NCI-H2107 (cell line): ENCODE data around the gene KRT4.

ENCODE experiments used
- DNase-seq: peaks from one replicate; lab custom pipeline; 2025; lab: John Stamatoyannopoulos, UW

Gene KRT4

DNA sequence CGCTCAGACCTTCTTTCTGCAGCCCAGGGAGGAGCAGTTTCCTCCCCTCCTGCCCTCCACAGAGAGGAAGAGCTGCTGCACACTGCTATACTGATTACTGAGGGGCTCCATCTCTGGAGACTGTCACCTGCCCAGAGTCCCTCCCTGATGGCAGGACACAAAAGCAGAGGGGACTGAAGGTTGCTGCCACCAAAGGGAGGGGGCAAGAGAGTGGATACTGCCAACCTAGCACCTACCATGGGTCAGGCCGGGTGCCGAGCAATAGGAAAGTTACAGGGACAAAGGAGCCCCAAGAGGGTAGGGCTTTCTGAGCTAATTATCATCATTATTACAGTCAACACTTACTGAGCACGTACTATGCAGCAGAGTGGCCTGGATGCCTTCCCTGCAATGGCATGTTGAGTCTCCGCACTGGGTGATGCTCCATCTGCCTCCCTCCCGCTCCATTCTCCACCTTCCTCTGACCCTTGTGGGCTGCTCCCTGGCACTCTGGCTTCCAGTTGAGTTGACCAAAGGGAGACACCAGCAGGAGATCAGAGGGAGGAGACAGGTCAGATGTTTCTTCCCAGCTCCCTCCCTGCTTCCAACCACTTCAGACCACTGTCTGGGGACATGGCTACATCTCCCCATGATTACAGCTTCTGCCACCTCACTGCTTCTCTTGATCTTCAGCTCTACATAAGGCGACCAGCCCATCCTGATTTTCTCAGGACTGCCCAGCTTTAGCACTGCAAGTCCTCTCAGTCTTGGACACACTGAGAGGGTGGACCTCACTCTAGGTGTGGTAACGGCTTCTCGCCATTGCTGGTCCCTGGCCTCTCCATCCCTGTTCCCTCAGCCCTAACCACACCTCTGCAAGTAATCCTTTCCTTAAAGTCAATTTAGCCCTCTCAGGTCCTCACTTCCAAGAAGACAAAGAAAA lies 22.8 kb upstream of the KRT4 start:
- DNase-seq = no peak

DNA sequence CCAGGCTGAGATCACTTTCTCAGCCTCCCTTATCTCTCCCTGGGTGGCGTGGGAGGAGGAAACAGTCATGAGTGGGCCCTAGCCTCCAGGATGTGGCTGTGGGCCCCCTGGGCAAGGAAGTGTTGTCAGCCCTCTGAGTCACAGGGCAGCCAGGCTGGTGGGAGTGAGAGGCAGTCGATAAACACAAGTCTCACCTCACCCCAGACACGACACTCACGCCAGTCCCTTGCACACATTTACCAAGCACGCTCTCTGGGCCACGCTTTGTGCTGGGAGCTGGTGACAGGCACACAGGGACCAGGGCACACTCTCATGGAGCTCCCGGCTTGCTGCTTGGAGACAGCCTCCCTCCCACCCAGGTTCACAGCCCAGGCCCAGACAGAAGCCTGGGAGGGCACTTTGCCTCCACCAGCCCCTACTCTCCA lies 22.1 kb upstream of the KRT4 start:
- DNase-seq = no peak

GRCh38 chr12:52835271-52836041 lies 21.5 kb upstream of the KRT4 start:
- no peak for DNase-seq

GRCh38 chr12:52834727-52835001 lies 20.7 kb upstream of the KRT4 start:
- no peak for DNase-seq

DNA sequence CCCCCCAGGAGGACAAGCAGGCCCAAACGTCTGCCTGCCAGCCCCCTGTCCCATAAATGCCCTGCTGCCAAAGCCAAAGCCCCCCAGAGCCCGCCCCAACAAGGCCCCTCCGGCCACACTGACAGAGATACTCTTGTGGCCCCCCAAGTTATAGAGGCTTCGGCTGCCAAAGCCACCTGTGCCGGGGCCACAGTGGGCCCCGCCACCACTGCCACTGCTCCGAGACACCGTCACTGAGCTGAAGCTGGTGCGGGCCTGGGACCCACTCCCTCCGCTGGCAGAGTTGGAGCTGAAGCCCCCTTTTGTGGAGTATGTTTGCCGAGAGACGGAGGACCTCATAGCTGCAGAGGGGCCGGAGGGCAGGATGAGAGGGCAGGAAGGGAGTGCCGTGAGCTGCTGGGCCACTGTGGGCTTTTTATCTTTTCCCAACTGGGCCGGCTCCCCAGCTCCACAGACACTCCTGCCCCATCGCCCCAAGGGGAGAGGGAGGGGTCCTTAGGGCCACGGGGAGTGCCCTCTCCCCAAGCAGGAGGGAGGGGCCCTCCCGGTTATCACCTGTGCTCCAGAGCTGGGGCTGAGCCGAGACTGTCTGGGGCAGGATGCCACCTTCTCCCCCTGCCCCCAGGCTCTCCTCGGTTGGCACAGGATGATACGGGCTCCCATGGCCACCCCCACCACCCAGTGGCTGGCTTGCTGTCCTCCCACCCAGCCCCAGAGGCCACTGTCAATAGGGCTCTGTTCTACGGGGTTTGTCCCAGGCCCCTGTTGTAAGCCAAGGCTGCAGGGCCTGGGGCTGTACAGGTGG lies 20.2 kb upstream of the KRT4 start, which contains the start of gene KRT79:
Gene KRT79, minus strand, starts transcription at position 390 of the 805 bp plus-strand sequence. Its CDS starts 51 bp downstream, at position 339.
- DNase-seq = no peak

- DNase-seq = no peak
Observed at GRCh38 chr12:52832985-52833905, 19.3 kb upstream of the KRT4 start.

DNA sequence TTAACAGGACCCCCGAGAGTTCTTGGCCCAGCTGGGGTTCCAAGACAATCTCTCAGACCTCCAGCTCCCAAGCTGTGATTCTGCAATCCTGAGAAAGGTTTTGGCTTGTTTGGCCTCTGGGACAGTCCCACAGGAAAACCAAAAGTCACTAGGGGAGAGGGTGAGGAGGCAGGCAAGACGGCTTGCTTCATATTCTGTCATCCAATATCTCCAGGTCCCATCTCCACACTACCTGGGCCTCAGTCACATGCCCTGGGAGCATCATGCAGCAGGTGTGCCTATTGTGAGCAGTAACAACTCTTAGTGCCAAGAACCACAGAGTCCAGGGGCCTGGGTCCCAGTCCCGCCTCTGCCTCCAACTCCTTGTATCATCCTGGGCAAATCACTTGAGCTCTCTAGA lies 18.5 kb upstream of the KRT4 start:
- DNase-seq = no peak

DNA sequence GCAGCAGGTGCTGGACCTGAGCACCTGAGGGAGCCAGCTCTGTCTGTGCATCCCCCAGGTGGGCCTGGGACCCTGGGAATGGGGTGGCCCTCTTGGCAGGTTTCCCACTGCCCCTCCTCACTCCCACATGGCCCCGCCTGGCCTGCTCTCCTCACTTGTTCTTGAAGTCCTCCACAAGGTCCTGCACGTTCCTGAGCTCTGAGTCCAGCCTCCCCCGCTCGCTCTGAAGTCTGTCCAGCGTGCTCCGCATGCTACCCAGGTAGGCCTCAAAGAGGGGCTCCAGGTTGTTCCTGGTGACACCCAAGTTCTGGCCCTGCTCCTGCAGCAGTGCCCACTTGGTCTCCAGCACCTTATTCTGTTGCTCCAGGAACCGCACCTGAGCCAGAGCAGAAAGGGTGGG lies 17.3 kb upstream of the KRT4 start:
- no peak for DNase-seq

DNA sequence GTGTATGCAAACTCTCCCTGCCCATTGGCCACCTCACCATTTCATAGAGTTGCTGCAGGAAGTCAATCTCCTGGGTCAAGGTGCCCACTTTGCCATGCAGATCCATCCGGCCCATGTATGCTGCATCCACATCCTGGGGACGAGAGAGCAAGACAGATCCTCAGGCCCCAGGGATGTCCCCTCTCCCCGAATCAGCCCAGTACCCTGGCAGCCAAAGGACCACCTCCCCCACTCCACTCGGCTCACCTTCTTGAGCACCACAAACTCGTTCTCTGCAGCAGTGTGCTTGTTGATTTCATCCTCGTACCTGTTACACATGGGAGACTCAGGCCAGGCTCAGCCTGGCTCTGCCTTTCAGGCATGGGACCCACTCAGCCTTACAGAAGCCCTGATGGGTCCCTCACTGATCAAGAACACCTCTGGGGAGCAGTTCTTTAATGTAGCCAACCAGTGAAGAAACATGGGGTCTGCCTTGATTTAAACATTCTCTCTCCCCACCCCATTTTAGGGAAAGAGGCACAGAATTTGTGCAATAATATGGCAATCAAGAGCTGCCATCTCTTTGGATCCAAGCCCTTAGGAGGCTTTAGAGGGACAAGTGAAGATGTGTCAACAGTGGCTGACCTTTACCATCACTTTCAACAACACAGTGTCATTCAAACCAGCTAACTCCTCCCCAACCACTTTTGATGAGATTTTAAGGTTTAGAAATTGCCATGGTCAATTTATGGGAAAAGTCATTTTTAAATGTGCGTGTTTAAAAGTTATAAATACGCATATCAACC lies 16.3 kb upstream of the KRT4 start:
- DNase-seq = no peak

DNA sequence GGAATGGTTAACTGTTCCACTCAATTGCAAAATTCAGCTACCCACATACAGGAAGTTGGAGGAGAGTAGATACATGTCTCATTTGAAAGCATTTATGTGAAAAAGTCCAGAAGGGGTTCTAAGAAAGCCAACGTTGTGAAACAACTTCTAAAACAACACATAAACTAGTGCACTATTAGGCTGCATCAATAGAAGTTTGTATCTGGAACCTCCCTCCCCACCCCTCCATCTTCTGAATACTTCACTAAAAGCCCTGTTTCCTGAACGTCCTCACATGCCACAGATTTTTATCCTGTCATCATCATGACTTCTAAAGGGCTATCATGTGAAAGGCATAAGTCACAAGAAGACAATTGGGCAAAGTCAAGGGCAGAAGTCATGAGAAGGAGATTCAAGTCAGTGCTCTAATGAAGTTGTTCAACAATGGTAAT lies 14.7 kb upstream of the KRT4 start:
- DNase-seq = no peak

DNA sequence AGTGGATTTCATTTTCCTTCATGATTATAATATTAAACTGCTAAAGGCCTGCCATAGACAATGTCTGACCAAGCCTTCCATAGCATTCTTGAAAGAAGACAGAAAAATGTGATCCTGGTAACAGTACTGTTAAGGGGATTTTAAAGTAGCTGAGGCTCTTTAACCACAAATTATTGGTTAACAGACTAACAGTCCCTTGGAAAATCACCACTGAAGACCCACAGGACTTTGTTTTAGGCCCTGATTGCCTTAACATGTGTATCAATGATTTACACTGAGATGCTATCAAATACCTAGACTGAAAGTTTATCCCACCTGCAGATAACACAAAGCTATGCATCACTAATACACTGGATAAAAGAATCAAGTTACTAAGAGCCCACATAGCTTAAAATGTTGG lies 14.2 kb upstream of the KRT4 start:
- DNase-seq = no peak

GRCh38 chr12:52827499-52828090 lies 13.7 kb upstream of the KRT4 start:
- DNase-seq = no peak

GRCh38 chr12:52826611-52827498 lies 12.9 kb upstream of the KRT4 start:
- no peak for DNase-seq

- DNase-seq = no peak
Observed at GRCh38 chr12:52825961-52826360, 12.0 kb upstream of the KRT4 start.

- DNase-seq = no peak
Observed at GRCh38 chr12:52824741-52825410, 11.0 kb upstream of the KRT4 start.

DNA sequence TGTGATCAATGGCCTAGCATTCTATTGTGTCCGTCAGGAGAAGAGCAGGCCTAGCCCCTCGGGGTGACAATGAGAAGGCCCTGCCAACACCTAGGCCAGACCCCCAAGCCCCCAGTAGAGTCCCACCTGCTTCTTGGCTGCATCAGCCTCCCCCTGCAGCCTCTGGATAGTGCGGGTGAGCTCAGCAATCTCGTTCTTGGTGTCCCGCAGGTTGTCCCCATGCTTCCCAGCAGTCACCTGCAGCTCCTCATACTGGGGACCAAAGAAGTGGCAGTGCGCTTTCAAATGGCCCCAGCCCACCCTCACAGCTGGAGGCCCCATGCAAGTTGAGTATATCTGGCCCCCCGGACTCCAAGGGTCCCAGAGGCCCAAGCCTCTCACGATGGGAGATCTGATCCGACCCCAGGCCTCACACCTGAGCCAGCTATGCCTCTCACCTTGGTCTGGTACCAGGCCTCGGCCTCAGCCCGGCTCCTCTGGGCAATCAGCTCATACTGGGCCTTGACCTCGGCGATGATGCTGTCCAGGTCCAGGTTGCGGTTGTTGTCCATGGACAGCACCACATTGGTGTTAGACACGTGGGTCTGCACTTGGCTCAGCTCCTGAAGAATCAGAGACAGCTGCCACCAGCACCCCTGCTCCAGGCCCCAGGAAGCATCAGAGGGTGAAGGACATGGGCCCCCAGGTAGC lies 10.0 kb upstream of the KRT4 start:
- no peak for DNase-seq

GRCh38 chr12:52822771-52823510 lies 9.0 kb upstream of the KRT4 start:
- no peak for DNase-seq
